NCI-H1436 (cell line): Measurements from ENCODE around the gene RNASE13.
"Not testable (repeated sequence)": the region's sequence is repeated elsewhere in the genome, so short reads cannot be mapped to it uniquely, and the experiment has no call there.

Experiments used
- DNase-seq: peaks from one replicate; lab custom pipeline; 2025; lab: John Stamatoyannopoulos, UW

Gene RNASE13

GRCh38 chr14:20988717-20989470 is 45.7 kb downstream of the RNASE13 start:
- DNase-seq, result no peak

- DNase-seq, result no peak
Measured at GRCh38 chr14:20986811-20987210, 47.8 kb downstream of the RNASE13 start.

- not testable (repeated sequence) for DNase-seq
Measured at GRCh38 chr14:20985650-20986049, 49.0 kb downstream of the RNASE13 start.
